Endometrial microvascular endothelial cells (primary cell): ENCODE measurements around the gene PGM2. TPM values are rescaled to one million over a fixed set of nuclear protein-coding genes. Genes with fewer than 3 reads are reported as not detected.
"Not testable (repeated sequence)": the region's sequence is repeated elsewhere in the genome, so short reads cannot be mapped to it uniquely, and the experiment has no call there.

Experiments
- in situ Hi-C: cut with HindIII; loops from 2 replicates; pipeline ENCODE4 v1.10.0; 2017; ENCODE audit warnings: low sequenced_read_pairs, low pct_unique_long_range_greater_than_20kb; ENCODE audit errors: inconsistent ontology term
- total RNA-seq: library from RNA; depleted of rRNA; stranded (reverse); fragments of >200 nt; gene quantifications from one replicate; pipeline ENCODE4 v1.2.3, GENCODE V29; 2015; ENCODE audit errors: inconsistent ontology term

The PGM2 gene
- total RNA-seq, 1 donor from 2014 or later: 123 TPM

- in situ Hi-C loops: no loop called here
These were observed 10.9 kb upstream of the PGM2 start for GRCh38 chr4:37815591-37815990.

- in situ Hi-C loops: no loop called here
These were observed 10.5 kb upstream of the PGM2 start for GRCh38 chr4:37816006-37816405.

GRCh38 chr4:37816719-37817118 is 9.8 kb upstream of the PGM2 start:
- in situ Hi-C loops: no loop called here

GRCh38 chr4:37818752-37819151 is 7.7 kb upstream of the PGM2 start:
- in situ Hi-C loops: no loop called here

GRCh38 chr4:37820458-37820857 is 6.0 kb upstream of the PGM2 start:
- in situ Hi-C loops: not testable (repeated sequence)

GRCh38 chr4:37821953-37822605 is 4.4 kb upstream of the PGM2 start:
- in situ Hi-C loops: no loop called here

GRCh38 chr4:37825501-37825900 is 985 bp upstream of the PGM2 start:
- in situ Hi-C loops: not testable (repeated sequence)

- in situ Hi-C loops: no loop called here
These were observed 555 bp upstream of the PGM2 start for GRCh38 chr4:37825968-37826294.

GRCh38 chr4:37827030-37827685 is 672 bp downstream of the PGM2 start:
- in situ Hi-C loops: no loop called here

GRCh38 chr4:37827802-37828321 is 1.4 kb downstream of the PGM2 start:
- in situ Hi-C loops: no loop called here

GRCh38 chr4:37828843-37829242 is 2.4 kb downstream of the PGM2 start:
- in situ Hi-C loops: no loop called here

- in situ Hi-C loops: no loop called here
These were observed 4.2 kb downstream of the PGM2 start for GRCh38 chr4:37830640-37831039.

GRCh38 chr4:37835031-37835430 is 8.5 kb downstream of the PGM2 start:
- in situ Hi-C loops: no loop called here

- in situ Hi-C loops: no loop called here
These were observed 9.3 kb downstream of the PGM2 start for GRCh38 chr4:37835806-37836205.

- in situ Hi-C loops: no loop called here
These were observed 9.8 kb downstream of the PGM2 start for GRCh38 chr4:37836274-37836673.

GRCh38 chr4:37836838-37837440 is 10.5 kb downstream of the PGM2 start:
- in situ Hi-C loops: no loop called here

- in situ Hi-C loops: no loop called here
These were observed 11.0 kb downstream of the PGM2 start for GRCh38 chr4:37837446-37837845.

GRCh38 chr4:37839426-37839825 is 12.9 kb downstream of the PGM2 start:
- in situ Hi-C loops: no loop called here

- in situ Hi-C loops: no loop called here
These were observed 17.7 kb downstream of the PGM2 start for GRCh38 chr4:37844204-37844603.

GRCh38 chr4:37845201-37845600 is 18.7 kb downstream of the PGM2 start:
- in situ Hi-C loops: no loop called here
